ENCODE measurements around the gene RHPN2.
"Not testable (repeated sequence)": the region's sequence is repeated elsewhere in the genome, so short reads cannot be mapped to it uniquely, and the experiment has no call there.

The RHPN2 gene

DNA sequence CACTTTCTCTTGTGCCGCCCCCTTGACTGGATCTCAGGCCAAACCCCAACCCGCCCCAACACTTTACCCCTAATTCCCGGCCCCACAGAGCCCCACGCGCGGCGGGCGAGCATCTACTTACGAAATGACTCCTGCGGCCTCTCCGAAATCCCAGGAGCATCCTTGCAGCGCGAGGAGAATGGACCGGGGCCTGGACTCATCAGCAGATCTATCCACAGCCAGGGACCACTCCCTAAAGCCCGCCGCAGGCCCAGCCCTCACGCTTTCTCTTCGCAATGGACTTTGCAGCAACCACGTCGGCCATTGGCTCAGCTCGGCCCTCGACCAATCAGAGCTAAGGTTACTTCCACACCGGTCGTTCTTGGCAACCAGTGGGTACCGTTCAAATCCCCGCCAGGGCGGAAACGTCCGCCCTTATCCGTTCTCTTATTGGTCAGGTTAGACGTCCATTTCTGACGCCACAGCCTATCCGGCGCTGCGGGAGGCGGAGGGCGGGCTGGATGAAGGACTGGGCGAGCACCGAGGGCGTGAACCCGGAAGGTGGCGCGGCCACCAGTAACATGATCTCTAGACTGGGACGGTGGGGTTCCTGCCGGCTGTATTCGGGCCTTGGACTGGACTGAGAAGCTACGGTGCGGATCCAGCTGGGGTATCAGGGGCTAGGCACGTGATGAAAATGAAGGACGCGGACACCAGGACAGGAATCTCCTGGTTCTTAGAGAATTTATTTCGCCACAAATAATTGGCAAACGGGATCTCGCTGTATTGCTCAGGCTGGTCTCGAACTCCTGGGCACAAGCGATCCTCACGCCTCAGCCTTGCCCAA, 92.8 kb downstream of the RHPN2 start, which contains the start of the genes CEP89 and FAAP24:
TSS of gene CEP89 (minus strand) at position 244 of the 826 bp plus-strand sequence. CDS start at position 160, 84 bp downstream.
TSS of gene FAAP24 (plus strand) at position 528 of the 826 bp plus-strand sequence. CDS start 955 bp downstream, outside the sequence.
- DNase-seq, result peak; percentile 99

DNA sequence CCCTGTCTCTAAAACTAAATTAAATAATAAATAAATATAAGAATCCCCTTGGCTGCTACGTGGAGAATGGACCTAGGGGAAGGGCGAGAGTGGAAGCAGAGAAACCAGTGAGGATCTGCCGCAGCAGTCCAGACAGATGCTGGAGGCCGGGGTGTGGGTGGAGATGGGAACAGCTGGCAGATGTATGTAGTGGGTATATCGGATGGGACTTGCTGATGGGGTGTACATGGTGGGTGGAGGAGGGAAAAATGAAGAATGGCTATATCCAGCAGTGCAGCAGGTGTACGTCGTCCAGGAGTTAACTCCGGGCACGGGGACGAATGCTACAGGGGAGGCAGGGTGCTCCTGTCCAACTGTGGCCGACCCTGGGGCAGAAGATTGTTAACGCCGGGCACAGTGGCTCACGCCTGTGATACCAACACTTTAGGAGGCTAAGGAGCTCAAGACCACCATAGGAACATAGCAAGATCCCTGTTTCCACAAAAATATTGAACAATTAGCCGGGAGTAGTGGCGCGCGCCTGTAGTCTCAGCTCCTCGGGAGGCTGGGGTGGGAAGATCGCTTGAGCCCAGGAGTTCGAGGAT, 93.6 kb downstream of the RHPN2 start:
- DNase-seq, result no peak

DNA sequence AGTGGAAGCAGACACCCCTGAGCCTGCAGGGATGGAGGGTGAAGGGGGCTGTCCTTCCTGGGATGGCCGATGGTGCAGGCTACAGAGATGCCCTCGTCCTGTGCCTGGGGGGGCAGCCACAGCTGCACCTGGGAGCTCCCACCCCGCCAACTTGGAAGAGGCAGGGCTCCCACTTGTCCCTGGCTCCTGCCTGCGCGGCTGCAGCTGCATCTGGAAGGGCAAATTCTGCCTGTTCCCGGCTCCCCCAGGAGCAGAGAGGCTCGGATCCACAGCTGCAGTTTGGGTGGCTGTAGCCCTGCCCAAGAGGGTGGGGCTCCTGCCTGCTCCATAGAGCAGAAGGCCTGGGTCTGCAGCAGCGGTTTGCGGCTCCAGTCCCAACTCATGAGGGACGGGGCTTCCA, 95.1 kb downstream of the RHPN2 start:
- DNase-seq, result no peak

DNA sequence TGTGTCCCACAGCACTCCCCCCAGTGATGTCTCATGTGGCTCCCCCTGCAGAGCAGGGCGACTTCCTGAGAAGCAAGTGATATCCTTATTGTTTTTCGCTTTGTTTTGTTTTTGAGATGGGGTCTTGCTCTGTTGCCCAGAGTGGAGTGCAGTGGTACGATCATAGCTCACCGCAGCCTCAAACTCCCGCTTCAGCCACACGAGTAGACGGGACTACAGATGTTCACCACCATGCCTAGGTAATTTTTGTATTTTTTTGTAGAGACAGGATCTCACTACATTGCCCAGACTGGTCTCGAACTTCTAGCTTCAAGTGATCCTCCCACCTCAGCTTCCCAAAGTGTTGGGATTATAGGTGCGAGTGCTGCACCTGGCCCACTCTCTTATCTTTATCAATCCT, 97.9 kb downstream of the RHPN2 start:
- DNase-seq, result no peak

DNA sequence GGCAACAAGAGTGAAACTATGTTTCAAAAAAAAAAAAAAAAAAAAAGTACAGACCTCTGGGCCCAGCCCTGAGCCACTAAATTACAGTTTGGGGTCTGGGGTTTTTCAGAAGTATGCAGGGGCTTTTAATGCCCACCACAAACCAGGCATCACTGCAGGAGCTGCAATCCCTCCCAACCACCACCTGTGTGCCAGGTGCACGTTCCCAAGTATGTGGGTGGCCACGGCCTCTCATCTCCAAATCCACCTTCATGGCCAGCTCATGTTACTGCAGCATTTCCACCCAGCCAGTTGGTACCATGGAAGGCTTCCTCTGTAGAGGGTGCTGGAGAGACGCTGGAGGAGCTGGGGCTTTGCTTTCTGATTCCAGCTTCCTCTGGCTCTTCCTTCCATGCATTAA, 119.4 kb downstream of the RHPN2 start:
- DNase-seq, result no peak

DNA sequence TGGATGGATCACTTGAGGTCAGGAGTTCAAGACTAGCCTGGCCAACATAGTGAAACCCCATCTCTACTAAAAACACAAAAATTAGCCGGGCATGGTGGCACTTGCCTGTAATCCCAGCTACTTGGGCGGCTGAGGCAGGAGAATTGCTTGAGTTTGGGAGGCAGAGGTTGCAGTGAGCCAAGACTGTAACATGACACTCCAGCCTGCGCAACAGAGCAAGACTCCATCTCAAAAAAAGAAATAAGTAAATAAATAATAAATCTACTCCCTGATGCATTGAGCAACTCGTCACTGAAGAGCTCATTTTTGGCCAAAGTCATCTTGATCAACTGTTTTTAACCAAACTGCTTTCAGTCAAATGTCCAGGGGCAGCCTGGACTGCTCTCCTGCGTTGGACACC, 123.4 kb downstream of the RHPN2 start:
- not testable (repeated sequence) for DNase-seq

DNA sequence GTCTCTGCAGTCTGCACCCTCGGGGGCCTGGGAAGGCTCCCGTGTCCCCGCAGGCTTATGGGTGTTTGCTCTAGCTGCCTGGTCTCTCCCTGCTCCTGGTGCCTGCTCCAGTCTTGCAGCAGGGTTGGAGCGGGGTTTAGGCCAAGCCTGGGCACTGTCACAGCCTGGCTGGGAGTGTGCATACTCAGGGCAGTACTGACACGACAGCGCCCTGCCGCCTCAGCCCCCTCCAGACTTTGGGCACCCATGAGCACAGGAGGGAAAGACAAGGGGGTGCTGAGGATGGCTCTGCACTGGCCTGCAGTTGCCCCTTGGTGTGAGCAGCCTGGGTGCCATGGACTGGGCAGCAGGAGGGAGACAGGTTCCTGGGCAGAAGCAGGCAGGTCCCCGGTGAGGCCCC, 128.6 kb downstream of the RHPN2 start:
- no peak for DNase-seq

DNA sequence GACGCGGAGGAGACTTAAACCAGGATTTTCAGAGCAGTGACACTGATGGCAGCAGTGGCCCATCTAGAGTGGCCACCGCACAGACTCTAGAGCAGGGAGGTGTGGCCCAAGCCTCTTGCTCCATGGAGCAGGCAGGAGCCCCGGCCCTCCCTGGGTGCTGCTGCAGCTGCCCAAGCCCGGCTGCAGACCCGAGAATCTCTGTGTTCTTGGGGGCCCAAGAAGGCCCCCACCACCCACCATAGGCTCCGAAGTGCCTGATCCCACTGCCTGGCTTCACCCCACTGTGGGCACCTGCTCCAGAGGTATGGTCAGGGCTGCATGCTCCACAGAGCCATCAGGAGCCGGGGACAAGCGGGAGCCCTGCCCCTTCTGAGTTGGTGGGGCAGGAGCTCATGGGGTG, 129.1 kb downstream of the RHPN2 start:
- DNase-seq, result no peak

DNA sequence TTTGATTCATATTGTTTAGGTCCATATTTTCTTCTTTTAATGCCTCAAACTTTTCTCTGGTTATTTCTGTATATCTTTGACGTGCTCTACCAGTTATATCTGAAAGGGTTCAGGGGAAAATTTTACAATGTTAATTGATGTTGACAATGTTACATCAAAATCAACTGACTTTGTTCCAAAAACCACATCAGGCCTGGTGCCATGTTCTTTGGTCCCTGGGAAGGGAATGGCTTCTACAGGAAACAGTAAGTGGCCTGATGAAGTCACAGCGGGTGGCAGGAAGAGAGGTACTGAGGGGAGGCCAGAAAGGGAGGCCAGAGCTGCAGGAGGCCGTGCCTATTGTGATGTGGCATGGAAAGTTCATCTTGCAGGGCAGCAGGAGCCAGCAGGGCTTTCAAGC, 131.1 kb downstream of the RHPN2 start:
- no peak for DNase-seq

DNA sequence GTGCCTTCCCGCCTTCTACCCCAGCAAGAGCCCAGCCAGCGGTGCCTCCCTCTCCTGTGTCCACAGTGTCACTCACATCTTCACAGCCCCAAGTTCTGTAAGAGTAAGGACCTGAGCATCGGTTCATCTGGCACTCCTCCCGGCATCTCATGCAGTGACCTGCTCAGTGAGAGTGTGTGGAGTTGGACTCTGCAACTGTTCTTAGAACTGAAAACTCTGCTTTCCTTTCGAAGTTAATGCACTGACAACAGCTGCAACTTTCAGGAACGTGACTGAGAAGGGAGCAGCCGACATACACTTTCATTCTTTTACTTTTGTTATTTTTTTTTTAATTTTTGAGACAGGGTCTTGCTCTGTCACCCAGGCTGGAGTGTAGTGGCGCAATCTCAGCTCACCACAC, 134.1 kb downstream of the RHPN2 start:
- no peak for DNase-seq

DNA sequence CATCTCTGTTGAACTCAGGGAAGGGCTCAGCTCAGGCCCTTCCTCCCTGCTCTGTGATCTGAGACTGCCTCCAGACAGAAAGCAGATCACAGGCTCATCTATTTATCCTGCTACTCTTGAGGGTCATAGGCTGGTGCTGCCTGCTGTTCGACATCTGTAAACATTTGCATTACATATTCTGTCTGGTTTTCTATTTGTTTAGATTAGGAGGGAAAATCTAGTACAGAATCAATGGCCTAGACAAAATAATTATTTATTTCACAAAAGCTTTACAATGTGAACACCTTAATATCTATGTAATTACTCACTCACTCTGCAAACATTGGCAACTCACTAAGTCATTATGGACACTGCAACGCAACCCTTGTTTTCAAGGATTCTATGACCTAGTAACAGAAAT, 135.9 kb downstream of the RHPN2 start:
- DNase-seq, result peak; percentile 62
